ENCODE measurements around the gene SART3.

DNA sequence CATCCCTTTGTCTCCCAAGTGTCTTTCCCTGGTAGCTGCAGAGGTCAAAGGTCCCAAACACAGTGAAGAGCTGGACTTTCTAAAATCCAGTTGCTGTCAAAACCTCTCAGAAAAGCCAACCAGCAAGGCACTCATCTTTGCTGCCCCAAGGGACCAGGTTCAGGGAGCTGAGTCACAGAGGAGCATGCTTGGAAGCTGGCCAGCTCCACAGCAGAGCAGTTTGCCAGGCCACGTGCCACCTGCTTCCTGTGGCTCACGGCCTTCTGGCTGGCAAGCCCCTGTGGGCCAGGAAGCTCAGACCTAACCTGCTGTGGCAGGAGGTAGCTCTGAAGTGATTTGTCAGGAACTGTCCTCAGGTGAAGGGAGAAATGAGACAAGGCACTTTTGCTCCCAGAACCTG, 5.0 kb upstream of the SART3 start:
- TF ChIP-seq, protein P1, sequence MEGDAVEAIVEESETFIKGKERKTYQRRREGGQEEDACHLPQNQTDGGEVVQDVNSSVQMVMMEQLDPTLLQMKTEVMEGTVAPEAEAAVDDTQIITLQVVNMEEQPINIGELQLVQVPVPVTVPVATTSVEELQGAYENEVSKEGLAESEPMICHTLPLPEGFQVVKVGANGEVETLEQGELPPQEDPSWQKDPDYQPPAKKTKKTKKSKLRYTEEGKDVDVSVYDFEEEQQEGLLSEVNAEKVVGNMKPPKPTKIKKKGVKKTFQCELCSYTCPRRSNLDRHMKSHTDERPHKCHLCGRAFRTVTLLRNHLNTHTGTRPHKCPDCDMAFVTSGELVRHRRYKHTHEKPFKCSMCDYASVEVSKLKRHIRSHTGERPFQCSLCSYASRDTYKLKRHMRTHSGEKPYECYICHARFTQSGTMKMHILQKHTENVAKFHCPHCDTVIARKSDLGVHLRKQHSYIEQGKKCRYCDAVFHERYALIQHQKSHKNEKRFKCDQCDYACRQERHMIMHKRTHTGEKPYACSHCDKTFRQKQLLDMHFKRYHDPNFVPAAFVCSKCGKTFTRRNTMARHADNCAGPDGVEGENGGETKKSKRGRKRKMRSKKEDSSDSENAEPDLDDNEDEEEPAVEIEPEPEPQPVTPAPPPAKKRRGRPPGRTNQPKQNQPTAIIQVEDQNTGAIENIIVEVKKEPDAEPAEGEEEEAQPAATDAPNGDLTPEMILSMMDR (IDR thresholded peaks at IDR 0.05) = no peak
- no peak for TF ChIP-seq POLR2A (IDR thresholded peaks at IDR 0.05)

Data from heart left ventricle (tissue), 13 donors.